OCI-LY3 (cell line): ENCODE measurements around the gene OR10V1.
A peak's percentile ranks its signal among the peaks of the same experiment; 100 is the strongest.

Experiments
- EZH2phosphoT487 ChIP-seq: fragments of 200-600 bp; shearing (Covaris generic); IDR thresholded peaks from 2 replicates; pipeline ENCODE4 v1.6.1; 2018; ENCODE audit warnings: antibody characterized with exemption, mixed run types, low read depth
- TF ChIP-seq, protein P1 (sequence below): fragments of 200-600, 300-600 bp; sonication (generic); IDR thresholded peaks from 2 replicates; pipeline ENCODE4 v1.5.1; 2014; ENCODE audit warnings: antibody characterized with exemption, low read length, low read depth

DNA sequence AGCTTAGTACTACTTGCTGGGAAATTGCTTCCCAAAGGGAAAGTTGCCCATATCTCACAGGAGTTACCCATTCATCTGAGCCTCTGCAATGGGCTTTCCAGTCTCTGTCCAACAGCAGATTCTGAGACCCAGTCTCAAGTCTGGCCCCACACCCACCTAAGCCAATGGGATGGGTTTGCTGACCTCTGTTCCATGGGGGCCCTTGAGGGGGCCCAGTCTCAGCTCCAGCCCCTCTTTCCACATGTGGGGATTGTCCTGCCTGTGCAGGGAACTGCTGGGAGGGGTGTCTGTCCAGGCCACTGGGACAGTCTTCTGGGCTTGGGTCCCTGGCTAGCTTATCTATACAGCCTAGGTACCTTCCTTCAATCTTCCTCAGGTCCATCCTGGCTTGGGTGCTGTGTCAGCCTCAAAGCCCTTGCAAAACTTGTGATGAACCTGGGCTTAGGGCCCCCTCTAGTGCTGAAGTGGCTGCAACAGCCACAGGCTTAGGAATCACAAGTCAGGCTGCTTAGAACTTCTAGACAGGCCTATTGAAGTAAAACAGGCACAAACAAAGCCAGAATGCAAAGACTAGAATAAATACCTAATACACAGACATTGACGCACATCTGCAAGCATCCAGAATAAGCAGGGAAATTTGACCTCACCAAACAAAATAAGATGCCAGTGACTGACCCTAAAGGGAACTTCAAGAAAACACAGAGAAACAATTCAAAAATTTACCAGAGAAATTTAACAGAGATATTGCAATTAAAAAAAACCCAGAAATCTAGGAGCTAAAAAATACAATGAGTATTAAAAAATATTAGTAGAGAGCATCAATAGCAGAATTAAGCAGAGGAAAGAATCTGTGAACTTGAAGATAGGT, 33.1 kb downstream of the OR10V1 start:
- TF ChIP-seq, protein P1, sequence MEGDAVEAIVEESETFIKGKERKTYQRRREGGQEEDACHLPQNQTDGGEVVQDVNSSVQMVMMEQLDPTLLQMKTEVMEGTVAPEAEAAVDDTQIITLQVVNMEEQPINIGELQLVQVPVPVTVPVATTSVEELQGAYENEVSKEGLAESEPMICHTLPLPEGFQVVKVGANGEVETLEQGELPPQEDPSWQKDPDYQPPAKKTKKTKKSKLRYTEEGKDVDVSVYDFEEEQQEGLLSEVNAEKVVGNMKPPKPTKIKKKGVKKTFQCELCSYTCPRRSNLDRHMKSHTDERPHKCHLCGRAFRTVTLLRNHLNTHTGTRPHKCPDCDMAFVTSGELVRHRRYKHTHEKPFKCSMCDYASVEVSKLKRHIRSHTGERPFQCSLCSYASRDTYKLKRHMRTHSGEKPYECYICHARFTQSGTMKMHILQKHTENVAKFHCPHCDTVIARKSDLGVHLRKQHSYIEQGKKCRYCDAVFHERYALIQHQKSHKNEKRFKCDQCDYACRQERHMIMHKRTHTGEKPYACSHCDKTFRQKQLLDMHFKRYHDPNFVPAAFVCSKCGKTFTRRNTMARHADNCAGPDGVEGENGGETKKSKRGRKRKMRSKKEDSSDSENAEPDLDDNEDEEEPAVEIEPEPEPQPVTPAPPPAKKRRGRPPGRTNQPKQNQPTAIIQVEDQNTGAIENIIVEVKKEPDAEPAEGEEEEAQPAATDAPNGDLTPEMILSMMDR, result peak; percentile 91
- no peak for TF ChIP-seq EZH2phosphoT487
